H1 (cell line): ENCODE data around the gene STK39. TPM values are rescaled to one million over a fixed set of nuclear protein-coding genes. Genes with fewer than 3 reads are reported as not detected.

Experiments used
- CBX8 ChIP-seq: fragments of 300-800, 300-1000 bp; sonication (generic); IDR thresholded peaks from 2 replicates; pipeline ENCODE4 v1.7.1; 2016; ENCODE audit warnings: low read depth, low read length, borderline replicate concordance
- JUN ChIP-seq: IDR thresholded peaks from 2 replicates; pipeline ENCODE4 v1.6.1; 2011; ENCODE audit warnings: low read depth, mild to moderate bottlenecking, improper control_type of control experiment, low read length
- PHF8 ChIP-seq: fragments of 200-600 bp; sonication (generic); conservative IDR thresholded peaks from 2 replicates; pipeline ENCODE4 v1.7.1; 2012; ENCODE audit warnings: low read depth, mild to moderate bottlenecking, inconsistent platforms, low read length, moderate library complexity
- TAF7 ChIP-seq: optimal IDR thresholded peaks from 2 replicates; pipeline ENCODE3; 2011; ENCODE audit warnings: low read depth, mild to moderate bottlenecking, inconsistent platforms, low read length, moderate library complexity, borderline replicate concordance
- polyA plus RNA-seq, 7 experiments: library from polyadenylated mRNA; depleted of rRNA in 3 of 7; stranded (reverse) in 5 of 7; unstranded in 2 of 7; fragments of >200 nt in 5 of 7; fragments of 200-250 nt in 2 of 7; gene quantifications; 1 replicate in 5 of 7; 2 replicates in 1 of 7; 4 replicates in 1 of 7; pipeline versions ENCODE4 v1.2.1 to v1.2.3, GENCODE V29; 2011 to 2013; ENCODE audit warnings: missing spikeins in 2 of 7, mixed read lengths in 2 of 7
- total RNA-seq: library from RNA; stranded (reverse); fragmentation: NEBNext Ultra II Directional; extraction: Animal tissue kit (Norgen Biotek cat#: 25700); gene quantifications from 2 replicates; pipeline ENCODE4 v1.2.1, GENCODE V29; 2021

Gene STK39
- total and polyA plus RNA-seq, 2 of the 8 experiments (the other 6 are each of a cell fraction or from before 2014, with no cell fraction given), result 13.7 to 23.8 TPM

DNA sequence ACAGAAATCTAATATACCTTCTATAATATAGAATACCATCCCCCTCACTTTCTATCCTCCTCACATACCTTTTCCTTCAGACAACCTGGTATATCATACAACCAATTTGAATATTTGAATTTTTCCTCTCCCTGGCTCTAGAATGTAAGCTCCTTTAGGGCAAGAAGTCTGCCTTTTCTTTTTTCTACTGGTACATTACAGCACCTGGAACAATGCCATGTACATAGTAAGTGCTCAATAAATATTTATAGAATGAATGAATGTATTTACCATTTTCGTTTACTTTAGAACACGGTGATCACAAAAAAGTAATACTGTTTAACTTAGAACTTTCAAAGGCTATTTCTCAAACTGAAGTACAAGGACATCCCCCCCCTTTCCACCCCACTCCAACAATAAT is 187.6 kb downstream of the STK39 start (continued):
- TF ChIP-seq PHF8 (no peak), TAF7 (no peak), JUN (no peak), CBX8 (no peak)
